ENCODE results near the gene WRAP73.
"Not testable (repeated sequence)": the region's sequence is repeated elsewhere in the genome, so short reads cannot be mapped to it uniquely, and the experiment has no call there.

Gene WRAP73

GRCh38 chr1:3594706-3595377 is 55.1 kb downstream of the WRAP73 start:
- peak; percentile 64 for DNase-seq

GRCh38 chr1:3593745-3594144 is 56.2 kb downstream of the WRAP73 start:
- DNase-seq: no peak

DNA sequence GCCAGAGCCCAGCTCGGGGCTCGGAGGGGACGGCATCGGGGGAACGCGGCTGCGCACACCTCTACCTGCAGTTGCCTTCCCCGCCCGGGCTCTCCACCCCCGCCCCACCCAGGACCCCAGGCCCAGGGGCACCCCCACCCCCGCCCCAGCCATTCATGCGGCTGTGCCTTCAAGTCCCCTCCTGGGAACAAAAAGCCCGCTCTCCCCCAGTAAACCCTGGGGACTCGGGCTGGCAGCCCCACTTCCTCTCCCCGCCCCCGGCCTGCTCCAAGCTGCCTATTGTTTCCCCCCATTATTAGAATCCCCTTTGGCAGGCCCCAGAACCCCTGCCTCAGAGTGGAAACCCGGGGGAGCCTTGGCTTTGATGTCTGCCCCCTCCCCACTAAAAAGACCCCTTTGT is 56.6 kb downstream of the WRAP73 start:
- DNase-seq: no peak

DNA sequence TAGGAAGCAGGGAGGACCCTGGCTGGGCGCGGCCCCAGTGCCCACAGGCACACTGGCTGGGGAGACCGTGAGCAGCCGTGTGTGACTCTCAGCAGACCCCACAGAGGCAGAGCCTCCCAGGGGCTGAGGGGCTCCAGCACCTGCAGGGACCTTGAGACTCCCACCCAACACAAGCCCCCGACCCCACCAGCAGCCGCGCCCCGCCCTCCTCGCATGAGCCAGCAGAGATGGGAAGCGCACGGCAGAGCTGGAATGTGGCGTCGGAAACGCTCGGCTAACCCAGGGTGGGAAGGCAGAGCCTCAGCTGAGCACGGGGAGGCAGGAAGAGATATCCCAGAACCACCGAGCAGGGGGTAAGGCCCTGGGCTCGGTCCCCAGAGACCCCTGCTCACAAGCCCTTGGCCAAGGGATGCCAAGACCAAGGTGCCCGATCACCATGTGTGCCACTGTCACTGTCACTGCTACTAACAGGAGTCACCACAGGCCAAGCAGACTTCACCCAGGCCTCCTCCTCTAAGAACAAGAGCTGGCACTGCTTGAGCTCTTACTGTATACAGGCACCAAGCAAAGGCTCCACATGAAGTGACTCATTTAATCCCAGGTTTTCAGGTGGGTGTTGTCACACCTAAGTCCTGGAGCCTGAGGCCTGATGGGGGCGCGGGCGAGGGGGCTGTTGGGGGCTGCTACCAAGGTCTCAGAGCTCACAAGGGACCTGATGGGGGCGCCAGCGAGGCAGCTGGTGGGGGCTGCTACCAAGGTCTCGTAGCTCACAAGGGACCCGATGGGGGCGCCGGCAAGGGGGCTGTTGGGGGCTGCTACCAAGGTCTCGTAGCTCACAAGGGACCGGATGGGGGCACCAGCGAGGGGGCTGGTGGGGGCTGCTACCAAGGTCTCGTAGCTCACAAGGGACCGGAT is 58.7 kb downstream of the WRAP73 start:
- no peak for DNase-seq

DNA sequence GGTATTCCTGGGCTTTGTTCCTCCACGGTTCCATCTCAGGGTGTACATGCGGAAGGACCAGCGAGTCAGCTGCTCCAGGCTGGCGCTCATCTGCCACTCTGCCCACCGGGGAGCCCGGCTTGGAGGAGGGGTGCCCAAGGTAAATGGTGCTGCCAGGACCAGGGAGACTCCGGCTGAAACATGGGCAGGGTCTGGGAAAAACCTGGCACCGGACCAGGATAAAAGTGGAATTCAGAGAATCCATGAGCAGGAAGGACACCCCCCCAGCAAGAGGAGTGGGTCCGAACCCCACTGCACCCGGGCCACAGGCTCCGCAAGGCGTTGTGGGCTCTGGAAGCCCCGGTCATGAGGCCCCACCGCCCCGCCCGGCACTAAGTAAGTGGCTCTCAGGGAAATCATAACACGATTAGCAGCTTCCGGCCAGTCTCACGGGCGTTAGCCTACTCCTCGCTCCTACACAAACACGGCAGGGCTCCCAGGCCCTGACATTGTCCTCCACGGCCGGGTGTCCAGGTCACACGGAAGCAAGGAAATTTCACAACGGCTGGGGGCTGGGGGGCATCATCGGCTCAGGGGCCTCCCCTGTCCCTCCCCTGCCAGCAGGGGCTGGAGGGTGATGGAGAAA is 59.7 kb downstream of the WRAP73 start:
- no peak for DNase-seq

- DNase-seq: no peak
Observed at GRCh38 chr1:3588395-3588794, 61.5 kb downstream of the WRAP73 start.

DNA sequence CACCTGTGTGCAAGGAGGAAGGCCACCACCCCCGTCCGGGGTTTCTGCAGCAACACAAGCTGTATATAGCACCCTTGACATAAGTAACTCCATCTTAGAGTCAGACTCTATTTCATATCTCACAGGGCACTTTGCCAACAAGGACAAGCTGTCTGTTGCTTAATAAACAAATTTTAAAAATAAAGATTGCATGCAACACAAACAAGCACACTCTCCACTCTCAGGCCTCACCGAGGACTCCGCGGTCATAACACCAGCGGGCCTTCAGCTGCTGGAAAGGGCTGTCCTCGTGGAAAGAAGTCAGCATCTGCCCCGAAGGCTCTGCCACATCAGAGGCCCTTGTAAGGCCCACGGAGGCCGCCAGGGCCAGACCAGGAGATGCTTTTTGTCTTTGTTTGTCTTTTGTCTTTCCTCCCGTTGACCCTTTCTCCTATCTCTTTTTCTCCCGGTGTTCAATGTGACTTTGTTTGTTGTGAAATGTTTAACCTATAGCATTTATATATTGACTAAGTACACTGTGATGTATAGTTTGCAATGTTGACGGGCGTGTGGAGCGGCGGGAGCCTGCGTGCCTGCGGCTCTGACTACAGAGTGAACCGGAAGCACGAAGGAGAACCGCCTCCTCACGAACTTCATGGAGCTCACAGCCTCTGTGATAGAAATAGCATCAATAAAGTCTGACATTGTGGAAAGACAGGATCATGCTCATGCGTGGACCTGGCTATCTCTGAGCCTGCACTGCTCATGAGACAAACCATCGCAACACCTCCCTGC is 62.7 kb downstream of the WRAP73 start:
- no peak for DNase-seq

GRCh38 chr1:3585940-3586568 is 63.8 kb downstream of the WRAP73 start:
- no peak for DNase-seq

GRCh38 chr1:3585353-3585868 is 64.5 kb downstream of the WRAP73 start:
- DNase-seq: not testable (repeated sequence)

DNA sequence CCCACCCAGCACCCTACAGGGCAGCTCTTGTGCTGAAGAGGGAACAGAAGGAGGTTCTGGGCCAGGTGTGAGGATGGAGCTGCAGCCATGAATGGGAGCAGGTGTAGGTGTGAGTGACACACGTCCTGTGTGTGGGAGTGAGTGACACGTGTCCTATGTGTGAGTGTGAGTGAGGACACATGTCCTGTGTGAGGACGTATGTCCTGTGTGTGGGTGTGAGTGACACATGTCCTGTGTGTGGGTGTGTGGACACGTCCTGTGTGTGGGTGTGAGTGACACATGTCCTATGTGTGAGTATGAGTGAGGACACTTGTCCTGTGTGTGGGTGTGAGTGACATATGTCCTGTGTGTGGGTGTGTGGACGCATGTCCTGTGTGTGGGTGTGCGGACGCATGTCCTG is 65.0 kb downstream of the WRAP73 start:
- DNase-seq: no peak

DNA sequence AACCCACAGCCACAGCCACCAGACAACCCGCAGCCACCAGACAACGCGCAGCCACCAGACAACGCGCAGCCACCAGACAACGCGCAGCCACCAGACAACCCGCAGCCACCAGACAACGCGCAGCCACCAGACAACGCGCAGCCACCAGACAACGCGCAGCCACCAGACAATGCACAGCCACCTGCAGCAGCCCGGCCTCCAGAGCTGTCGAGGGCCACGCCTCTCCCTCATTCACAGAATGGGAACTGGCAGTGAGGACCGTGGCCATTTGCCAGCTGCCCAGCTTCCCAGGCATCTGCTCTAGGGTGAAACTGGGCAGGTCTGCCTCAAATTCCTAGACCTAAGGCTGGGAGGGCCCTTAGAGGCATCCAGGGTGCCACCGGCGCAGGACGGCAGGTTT is 66.2 kb downstream of the WRAP73 start:
- not testable (repeated sequence) for DNase-seq

GRCh38 chr1:3581296-3582036 is 68.4 kb downstream of the WRAP73 start:
- DNase-seq: no peak
